ENCODE measurements around the gene POMT1. TPM values are rescaled to one million over a fixed set of nuclear protein-coding genes. Genes with fewer than 3 reads are reported as not detected.

Gene POMT1
- total RNA-seq, 1 donor from 2014 or later, result 15.7 TPM

GRCh38 chr9:131554843-131555351, 52.2 kb downstream of the POMT1 start:
- DNase-seq, result no peak

- no peak for DNase-seq
These were observed 53.3 kb downstream of the POMT1 start for GRCh38 chr9:131555841-131556673.

- DNase-seq, result no peak
These were observed 55.3 kb downstream of the POMT1 start for GRCh38 chr9:131557855-131558548.

- no peak for DNase-seq
These were observed 56.8 kb downstream of the POMT1 start for GRCh38 chr9:131559421-131560000.

GRCh38 chr9:131562032-131562959, 59.6 kb downstream of the POMT1 start:
- DNase-seq, result no peak

- no peak for DNase-seq
These were observed 62.7 kb downstream of the POMT1 start for GRCh38 chr9:131565369-131565768.

- no peak for DNase-seq
These were observed 63.4 kb downstream of the POMT1 start for GRCh38 chr9:131566158-131566557.

- DNase-seq, result no peak
These were observed 65.2 kb downstream of the POMT1 start for GRCh38 chr9:131567910-131568309.

Small RNA genes lying within 50 kb of the gene (small RNA-seq; reads per million reads assigned to genes)
- gene SNORD62A (ENCODE audit: low replicate concordance) (1.0 reads per million, percentile 79 among the genes with 10 or more reads in this experiment), gene SNORD62B (ENCODE audit: low replicate concordance) (0.28 reads per million, percentile 26 among the genes with 10 or more reads in this experiment)

Other genes with a start within 250 kb of the POMT1 start
- 3.6 TPM for gene FAM78A, start 226.4 kb upstream of the POMT1 start, total RNA-seq
- 4.6 TPM for gene PLPP7, start 213.2 kb upstream of the POMT1 start, total RNA-seq
- gene PRRC2B, start 108.8 kb upstream of the POMT1 start, total RNA-seq, result 78.8 TPM
- 11.4 TPM for gene UCK1, start 28.3 kb downstream of the POMT1 start, total RNA-seq
- gene PRRT1B, start 42.6 kb downstream of the POMT1 start, total RNA-seq, result not detected
- gene RAPGEF1, start 237.2 kb downstream of the POMT1 start, total RNA-seq, result 23.1 TPM

Measured in skin of body (tissue), 3 donors.